ENCODE measurements around the gene INHBE.

The INHBE gene

DNA sequence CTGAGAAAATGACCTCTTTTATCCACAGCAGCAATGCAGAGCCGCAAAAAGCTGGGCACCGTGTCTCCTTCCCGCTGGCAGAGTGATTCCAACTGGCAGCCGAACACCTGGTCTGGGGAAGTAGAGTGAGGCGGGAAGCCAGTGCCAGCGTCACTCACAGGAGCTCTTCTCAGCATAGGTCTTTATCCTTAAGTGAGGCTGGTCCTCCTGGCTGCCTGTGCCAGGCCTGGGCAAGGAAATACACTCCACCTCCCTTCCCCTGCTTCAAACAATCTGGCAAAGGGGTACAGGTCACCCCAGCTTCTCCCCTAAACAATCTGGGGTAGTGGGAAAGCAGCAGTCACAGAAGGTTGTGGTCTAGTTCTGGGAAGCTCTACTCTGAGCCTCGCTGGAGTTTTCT lies 19.8 kb downstream of the INHBE start:
- TF ChIP-seq, protein P1, sequence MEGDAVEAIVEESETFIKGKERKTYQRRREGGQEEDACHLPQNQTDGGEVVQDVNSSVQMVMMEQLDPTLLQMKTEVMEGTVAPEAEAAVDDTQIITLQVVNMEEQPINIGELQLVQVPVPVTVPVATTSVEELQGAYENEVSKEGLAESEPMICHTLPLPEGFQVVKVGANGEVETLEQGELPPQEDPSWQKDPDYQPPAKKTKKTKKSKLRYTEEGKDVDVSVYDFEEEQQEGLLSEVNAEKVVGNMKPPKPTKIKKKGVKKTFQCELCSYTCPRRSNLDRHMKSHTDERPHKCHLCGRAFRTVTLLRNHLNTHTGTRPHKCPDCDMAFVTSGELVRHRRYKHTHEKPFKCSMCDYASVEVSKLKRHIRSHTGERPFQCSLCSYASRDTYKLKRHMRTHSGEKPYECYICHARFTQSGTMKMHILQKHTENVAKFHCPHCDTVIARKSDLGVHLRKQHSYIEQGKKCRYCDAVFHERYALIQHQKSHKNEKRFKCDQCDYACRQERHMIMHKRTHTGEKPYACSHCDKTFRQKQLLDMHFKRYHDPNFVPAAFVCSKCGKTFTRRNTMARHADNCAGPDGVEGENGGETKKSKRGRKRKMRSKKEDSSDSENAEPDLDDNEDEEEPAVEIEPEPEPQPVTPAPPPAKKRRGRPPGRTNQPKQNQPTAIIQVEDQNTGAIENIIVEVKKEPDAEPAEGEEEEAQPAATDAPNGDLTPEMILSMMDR (IDR thresholded peaks at IDR 0.05; ENCODE audit: extremely low read depth, insufficient read depth, missing control alignments), result no peak
- DNase-seq (ENCODE audit: low spot score), result no peak
- in situ Hi-C loops (cut with MboI; ENCODE audit: low pct_unique_long_range_greater_than_20kb, low sequenced_read_pairs, unreplicated experiment), result no loop called here

DNA sequence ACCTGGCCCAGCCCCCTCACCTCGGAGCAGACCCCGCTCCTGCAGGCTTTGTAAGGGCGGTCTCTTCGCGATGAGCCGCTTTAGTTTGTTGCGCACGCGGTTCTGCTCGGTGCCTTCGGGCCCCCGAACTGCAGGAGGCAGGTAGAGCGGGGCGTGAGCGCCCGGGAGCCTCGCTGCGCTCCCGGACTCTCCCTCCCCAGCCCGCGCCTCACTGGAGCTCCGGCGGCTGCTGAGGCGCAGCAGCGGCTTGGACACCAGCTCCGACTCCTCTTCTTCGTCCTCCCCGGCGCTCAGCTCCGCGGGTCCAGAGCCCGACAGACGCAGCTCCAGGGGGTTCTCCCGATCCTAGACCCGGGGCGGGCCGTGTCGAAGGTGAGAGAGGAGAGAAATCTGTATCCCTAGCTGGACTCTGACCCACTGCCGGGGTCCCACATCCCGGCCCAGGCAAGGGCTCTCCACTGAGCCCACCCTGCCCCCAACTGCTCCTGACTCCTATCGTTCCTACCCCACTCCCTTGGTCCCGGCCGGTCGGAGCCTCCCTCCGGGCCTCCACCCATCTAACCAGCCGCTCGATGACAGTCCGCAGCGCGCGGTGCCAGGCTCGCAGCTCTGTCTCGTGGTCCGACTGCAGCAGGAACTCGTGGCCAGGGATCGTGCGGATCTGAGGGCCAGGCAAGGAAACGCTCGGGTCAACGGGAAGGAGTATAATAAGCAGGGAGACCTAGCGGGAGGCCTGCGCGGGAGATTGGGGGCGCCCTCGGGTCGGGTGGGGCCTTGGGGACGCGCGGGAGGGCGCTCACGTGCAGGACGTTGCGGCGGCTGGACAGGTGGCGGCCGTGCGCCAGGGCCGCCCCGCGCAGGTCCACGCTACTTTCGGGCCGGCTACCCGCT lies 20.4 kb downstream of the INHBE start:
- DNase-seq (ENCODE audit: low spot score), result no peak
- TF ChIP-seq, protein P1 (IDR thresholded peaks at IDR 0.05; ENCODE audit: extremely low read depth, insufficient read depth, missing control alignments), result no peak
- in situ Hi-C loops (cut with MboI; ENCODE audit: low pct_unique_long_range_greater_than_20kb, low sequenced_read_pairs, unreplicated experiment), result no loop called here

DNA sequence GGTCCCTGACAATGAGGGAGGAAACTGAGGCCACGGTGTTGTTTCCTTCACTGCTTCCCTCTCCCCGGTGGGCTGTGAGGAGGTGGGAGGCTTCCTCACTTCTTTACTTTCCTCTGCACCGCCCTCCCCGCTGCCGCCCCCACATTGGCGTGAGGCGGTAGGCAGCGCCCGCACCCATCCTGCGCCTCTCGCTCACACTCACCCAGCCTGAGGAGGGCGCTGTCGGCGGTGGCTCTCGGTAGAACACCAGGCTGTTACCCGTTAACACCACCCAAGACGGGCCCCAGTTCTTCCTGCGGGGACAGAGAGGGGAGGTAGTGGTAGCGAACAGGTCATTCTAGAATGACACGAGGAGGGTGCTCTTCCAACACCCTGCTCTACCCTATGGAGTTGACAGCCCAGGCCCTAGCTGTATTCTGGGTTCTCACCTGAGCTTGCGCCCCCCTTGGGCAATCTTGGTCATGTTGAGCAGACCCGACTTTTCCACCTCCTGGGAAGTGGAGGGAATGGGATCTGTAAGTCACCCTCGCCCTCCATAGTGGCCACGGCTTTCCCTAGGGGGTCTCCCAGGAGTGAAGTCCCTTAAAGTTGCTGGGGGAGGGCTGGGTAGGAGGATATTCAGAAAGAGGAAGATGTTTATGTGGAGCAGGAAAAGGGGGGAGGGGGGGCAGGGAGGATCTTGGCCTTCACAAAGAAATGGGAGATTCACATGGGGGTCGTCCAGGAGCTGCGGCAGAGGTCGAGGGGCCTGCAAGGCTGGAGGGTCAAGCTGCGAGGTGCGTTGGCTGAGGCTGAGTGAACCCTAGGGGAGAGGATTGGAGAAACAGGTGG lies 21.3 kb downstream of the INHBE start:
- TF ChIP-seq, protein P1 (IDR thresholded peaks at IDR 0.05; ENCODE audit: extremely low read depth, insufficient read depth, missing control alignments), result peak; percentile 90
- in situ Hi-C loops (cut with MboI; ENCODE audit: low pct_unique_long_range_greater_than_20kb, low sequenced_read_pairs, unreplicated experiment), result no loop called here
- DNase-seq (ENCODE audit: low spot score), result peak; percentile 86

DNA sequence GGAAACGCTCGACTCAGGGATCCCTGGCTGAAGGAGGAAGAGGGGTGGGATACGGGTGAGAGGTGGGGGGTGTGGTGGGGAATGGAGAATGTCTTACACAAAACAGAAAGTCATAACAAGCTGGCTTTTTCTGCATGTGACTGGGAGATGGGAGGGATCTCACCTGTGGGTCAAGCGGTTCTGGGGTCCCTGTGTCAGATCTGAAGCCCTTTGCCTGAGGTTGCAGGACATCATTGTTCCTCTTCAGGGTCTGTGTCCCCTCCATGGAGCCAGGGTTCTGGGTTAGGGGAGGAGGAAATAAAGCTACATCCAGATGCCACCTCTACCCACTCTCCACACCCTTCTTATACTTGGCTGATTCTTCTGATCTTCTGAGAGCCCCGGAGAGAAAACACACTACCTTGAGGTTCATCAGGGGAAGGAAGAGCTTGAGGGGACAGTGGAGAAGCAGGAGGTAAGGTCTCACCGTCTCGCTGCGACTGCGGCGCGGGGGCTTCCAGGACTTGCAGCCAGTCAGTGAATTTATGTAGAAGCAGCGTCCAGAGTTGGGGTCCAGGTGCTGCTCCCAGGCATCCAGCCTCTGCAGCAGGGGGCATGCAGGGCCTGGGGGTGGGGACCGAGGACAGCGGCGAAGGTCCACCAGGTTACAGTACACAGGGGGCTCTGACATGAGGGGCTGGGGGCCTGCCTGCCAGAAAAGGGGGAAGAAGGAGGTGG lies 22.0 kb downstream of the INHBE start:
- in situ Hi-C loops (cut with MboI; ENCODE audit: low pct_unique_long_range_greater_than_20kb, low sequenced_read_pairs, unreplicated experiment), result no loop called here
- no peak for DNase-seq (ENCODE audit: low spot score)
- TF ChIP-seq, protein P1 (IDR thresholded peaks at IDR 0.05; ENCODE audit: extremely low read depth, insufficient read depth, missing control alignments), result no peak

DNA sequence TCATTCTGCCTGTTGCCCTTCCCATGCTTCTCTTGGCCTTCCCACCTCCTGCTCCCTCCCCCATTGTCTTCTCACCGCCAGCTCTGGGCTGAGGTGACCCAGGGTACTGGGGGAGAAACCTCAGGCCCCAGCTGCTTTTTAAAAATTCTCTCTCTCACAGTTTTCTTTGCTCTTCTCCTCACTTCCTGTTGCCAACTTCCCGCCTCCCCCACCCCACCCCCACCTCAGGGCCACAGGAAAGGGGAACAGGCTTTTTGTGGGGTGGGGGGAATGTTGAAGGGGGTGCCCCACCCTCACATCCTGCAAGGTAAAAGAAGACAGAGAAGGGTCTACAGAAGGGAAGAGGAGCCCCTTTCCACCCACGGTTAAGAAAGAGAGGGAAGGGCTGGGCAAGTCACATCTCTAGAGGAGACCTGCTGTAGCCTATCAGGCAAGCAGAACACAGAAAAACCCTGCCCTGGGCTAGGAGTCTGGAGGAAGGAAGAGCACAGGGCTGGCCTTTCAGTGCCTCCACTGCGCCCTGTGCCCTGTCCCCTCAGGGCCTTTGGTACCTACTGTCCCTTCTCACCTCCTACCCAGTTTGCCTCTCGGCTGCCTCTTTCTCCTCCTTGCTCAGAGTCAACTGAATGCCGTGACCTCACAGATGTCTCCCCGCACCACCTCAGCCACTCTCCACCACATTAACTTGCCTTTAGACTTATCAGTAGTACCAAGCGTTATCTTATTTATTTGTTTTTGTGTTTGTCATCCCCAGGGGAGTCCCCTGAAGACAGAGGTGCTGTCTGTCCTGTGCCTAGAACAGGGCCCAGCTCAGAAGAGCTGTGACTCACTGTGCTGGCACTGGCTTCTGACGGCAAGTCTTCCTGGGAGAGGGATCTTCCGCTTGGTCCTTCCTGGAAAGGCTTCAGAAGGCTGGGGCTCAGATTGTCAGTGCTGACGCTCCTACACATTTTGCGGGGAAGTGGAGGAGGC lies 22.9 kb downstream of the INHBE start:
- TF ChIP-seq, protein P1 (IDR thresholded peaks at IDR 0.05; ENCODE audit: extremely low read depth, insufficient read depth, missing control alignments), result no peak
- in situ Hi-C loops (cut with MboI; ENCODE audit: low pct_unique_long_range_greater_than_20kb, low sequenced_read_pairs, unreplicated experiment), result no loop called here
- DNase-seq (ENCODE audit: low spot score), result peak; percentile 71
